Hippocampal formation (tissue), 2 donors: ENCODE measurements around the gene PLP1.
"Not testable (repeated sequence)": the region's sequence is repeated elsewhere in the genome, so short reads cannot be mapped to it uniquely, and the experiment has no call there.

Experiments
- DNase-seq, 2 donors: peaks; one replicate each; lab custom pipeline; 2025; lab: John Stamatoyannopoulos, UW

PLP1 gene

DNA sequence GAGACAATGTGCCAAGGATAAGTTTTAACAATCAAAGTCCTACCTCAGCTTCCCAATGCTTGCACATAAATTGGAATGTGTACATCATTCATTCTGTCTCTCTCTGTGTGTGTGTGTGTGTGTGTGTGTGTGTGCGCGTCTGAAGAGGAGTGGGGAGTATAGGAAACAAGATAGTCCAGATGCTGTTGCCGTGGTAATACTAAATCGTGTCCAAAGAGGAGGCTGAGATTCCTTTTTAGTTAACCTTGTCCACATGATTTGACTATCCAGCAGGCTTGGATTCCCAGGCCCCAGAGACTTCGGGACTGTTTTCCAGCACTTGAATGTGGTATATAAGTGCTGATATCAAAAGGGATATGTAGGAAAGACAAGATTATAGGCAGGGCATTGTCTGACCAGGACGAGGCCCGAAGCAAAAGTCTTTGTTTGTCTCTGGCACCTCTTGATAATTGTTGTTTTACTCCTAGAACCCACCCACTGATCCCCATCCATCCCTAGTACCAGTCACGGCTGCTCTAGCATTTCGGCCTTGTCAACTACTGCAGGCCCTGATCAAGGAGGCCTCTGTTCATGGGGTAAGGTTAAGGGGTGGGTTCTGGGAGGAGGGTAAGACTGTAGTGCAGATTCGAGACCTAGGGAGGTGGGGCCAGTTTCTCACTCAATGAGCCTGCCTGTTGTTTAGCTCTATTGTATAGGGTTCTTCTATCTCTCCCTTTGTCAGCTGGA is 3.9 kb downstream of the PLP1 start:
- DNase-seq: peak; percentile 70 to 93

DNA sequence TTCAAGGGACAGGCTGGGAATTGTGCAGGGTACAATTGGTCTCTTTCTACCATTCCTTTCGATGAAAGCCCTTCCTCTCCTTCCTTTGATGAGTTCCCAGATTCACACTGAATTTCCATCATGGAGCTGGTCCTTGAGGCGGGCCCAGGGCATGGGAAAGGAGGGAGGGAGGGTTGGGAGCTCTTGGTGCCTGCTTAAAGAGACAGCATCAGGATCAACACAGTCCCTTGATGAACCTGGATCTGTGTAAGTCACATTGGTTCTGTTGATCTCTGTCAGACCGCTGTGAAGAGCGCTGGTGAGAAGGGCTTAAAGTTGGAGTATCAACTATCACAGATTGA is 4.4 kb downstream of the PLP1 start:
- peak in 1 of 2 donors; percentile 70 for DNase-seq

DNA sequence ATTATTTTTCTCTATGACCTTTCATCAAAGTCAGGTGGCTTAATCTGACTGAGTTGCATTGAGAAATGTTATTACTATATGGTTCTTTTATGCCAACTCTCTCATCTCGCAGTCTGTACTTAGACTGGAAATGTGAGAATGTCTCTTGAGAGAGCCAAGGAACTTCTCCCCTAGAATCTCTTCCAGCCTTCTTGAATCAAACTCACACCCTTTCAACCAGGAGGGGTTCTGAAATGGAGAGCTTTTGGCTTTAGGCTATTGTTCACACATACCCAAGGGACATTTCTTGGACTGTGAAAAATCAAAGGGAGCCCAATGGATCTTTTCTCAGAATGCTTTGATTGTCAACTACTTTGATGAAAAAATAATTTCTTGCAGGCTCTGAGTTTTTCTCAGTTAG is 5.1 kb downstream of the PLP1 start:
- no peak for DNase-seq

GRCh38 chrX:103782640-103783039 is 6.0 kb downstream of the PLP1 start:
- DNase-seq: peak; percentile 57 to 74

GRCh38 chrX:103783196-103783595 is 6.6 kb downstream of the PLP1 start:
- no peak for DNase-seq

- DNase-seq: no peak
These were observed 7.3 kb downstream of the PLP1 start for GRCh38 chrX:103783971-103784370.

DNA sequence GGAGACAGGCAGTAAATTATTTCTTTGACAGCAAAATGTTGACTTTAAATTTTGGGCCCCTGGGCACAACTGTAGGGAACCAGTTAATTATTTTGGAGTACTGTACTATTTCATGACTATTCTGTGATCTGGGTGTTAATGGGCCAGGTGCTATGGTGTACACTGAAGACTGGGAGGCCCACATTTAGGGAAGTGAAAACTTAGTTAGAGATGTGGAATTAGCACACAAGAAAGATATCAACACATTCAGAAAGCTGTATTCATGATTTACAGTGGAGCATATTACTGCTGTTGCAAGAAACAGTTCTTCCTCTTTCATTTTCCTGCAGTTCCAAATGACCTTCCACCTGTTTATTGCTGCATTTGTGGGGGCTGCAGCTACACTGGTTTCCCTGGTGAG is 12.4 kb downstream of the PLP1 start:
- DNase-seq: no peak

DNA sequence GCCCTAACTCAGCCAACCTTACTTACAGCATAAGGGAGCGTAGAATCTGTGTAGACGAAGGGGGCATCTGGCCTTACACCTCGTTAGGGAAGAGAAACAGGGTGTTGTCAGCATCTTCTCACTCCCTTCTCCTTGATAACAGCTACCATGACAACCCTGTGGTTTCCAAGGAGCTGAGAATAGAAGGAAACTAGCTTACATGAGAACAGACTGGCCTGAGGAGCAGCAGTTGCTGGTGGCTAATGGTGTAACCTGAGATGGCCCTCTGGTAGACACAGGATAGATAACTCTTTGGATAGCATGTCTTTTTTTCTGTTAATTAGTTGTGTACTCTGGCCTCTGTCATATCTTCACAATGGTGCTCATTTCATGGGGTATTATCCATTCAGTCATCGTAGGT is 14.6 kb downstream of the PLP1 start:
- no peak for DNase-seq

- DNase-seq: no peak
These were observed 15.3 kb downstream of the PLP1 start for GRCh38 chrX:103791826-103792485.

DNA sequence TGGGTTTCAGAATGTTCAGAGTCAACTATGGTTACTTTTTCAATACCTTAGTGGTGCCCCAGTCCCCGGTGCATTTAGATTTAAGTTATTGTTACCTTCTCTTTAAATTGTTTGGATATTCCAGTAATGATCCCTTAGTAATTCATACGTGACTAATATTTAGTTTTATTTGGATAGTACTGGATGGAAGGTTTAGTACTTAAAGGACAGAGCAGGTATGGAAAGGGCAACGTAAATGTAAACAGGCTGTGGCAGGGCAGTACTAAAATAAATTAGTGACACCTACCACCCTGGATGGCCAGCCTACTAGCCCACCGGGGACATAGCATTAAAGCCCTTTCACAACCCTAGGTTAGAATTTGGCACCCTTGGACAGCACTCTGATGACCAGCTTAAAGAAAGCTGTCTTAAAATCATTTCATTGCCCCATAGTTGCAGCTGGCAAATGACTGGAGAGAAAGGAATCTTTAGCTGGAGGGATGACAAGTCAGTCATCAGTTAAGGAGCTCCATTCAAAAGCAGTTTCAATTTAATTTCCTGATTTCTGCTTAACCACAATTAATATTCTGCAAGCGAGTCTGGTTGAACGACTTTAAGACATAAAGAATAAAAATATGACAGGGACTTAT is 16.4 kb downstream of the PLP1 start:
- no peak for DNase-seq

DNA sequence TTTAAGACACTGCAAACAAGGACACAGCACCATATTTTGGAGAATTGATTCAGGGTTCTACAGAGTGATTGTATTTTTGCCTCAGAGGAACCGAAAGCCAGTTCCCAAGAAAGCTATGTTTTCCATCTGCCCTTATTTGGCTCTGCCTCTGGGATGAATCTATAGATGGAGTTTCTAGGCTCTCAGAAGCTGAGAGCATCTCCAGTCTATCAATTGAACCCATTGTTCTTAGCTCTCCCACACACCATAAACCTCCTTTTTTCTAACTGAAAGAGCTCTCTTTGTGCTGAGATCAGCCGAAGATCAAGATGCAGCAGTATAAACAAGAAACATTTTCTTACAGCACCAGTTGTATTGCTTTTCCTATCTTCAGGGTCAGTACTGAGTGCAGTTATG is 16.9 kb downstream of the PLP1 start:
- DNase-seq: peak in 1 of 2 donors; percentile 80

- DNase-seq: no peak
These were observed 17.5 kb downstream of the PLP1 start for GRCh38 chrX:103794119-103794518.

GRCh38 chrX:103797691-103798090 is 21.1 kb downstream of the PLP1 start:
- no peak for DNase-seq

- no peak for DNase-seq
These were observed 23.7 kb downstream of the PLP1 start for GRCh38 chrX:103800318-103800717.

DNA sequence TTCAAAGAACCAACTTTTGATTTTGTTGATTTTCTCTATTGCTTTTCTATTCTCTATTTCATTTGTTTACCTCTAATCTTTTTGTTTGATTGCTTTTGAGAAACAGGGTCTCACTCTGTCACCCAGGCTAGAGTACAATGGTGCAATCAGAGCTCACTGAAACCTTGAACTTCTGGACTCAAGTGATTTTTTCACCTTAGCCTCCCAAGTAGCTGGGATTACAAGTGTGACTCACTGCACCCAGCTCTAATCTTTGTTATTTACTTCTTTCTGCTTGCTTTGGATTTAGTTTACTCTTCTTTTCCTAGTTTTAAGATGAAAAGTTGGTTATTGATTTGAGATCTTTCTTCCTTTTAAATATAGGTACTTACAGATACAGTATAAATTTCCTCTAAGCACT is 29.2 kb downstream of the PLP1 start:
- no peak for DNase-seq

DNA sequence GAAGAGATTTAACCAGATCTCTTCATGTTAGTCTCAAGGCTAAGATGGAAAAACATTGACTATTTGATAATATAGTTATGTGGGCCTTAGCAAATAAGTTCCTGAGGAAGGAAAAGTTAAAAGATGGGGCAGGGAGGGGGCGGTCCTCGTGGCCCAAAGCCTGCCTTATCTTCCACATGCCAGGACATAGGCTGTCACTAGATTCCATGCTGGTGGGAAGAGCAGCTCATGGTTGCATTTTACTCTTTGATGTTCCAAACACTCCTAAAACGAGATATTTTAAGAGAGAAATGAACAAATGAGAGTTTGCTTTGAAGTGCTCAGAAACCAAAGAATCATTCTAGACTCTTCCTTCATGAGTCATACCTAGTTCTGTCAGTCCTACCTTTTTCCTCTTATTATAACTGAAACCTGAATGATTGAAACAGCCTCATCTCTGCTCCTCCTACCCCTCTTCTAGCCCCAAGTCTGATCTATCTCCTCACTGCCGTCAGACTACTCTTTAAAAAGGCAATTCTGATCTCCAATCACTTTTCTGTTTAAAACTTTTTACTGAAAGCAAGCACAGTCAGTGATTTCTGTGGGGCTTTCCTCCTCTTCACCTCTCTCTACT is 30.3 kb downstream of the PLP1 start:
- no peak for DNase-seq

DNA sequence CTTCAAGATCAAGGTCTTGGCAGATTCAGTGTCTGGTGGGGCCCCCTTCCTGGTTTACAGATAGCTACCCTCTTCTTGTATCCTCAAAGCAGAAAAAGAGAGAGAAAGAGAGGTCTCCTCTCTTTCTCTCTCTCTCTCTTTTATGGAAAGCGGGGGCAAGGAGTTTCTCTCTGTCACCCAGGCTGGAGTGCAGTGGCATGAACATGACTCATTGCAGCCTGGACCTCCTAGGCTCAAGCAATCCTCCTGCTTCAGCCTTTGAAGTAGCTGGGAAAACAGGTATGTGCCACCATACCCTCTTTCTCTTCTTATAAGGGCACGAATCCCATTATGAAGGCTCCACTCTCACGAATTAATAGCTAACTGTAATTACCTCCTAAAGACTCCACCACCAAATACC is 35.2 kb downstream of the PLP1 start:
- no peak for DNase-seq

GRCh38 chrX:103817101-103817500 is 40.5 kb downstream of the PLP1 start:
- DNase-seq: not testable (repeated sequence)

DNA sequence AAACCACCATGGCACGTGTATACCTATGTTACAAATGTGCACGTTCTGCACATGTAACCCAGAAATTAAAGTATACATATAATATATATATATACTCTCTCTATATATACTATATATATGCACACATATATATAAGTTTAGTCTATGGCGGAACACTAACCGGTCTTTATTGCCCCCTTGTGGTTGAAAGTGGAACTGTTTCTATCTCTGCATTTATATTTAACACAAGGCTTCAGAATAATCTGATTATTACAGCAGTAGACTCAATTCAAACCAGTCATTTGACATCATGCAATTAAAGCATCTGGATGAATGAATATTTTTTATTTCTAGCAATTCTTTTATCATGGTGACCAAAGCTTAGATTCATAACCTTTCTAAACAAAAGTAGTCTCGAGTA is 40.9 kb downstream of the PLP1 start:
- DNase-seq: peak in 1 of 2 donors; percentile 62

DNA sequence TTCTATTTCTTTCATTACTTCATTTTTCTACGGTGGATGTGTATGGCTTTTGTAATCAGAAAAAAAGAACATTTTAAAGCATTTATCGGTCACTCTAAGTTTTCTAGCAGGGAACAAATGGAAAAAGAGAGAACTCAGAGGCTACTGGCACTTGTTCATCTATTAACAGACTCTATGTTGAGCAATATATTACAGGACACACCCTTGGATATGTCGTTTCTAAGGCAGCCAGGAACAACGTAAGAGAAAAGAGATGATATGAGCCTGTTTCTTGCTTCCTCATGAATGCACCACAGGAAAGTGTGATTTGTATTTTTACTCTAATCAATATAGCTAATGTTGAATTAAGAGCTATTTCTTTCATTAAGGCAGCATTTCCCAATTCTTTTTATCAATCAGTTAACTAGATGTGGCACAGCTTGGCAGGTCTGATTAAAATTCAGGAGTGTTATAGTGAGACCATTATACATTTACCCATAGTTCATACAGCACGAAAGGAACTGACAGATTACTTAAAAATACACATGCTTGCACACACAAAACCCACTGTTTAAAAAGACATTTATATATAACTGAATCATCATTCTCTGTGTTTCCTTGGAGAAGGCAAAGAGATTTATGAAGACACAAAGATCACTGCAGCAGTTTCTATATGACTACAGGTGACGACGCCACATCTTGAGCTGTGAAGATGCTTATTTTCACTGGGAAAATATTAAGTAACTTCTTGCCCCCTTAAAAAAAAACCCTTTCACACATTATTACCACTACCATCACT is 42.4 kb downstream of the PLP1 start:
- no peak for DNase-seq

- not testable (repeated sequence) for DNase-seq
These were observed 44.2 kb downstream of the PLP1 start for GRCh38 chrX:103820802-103821201.

DNA sequence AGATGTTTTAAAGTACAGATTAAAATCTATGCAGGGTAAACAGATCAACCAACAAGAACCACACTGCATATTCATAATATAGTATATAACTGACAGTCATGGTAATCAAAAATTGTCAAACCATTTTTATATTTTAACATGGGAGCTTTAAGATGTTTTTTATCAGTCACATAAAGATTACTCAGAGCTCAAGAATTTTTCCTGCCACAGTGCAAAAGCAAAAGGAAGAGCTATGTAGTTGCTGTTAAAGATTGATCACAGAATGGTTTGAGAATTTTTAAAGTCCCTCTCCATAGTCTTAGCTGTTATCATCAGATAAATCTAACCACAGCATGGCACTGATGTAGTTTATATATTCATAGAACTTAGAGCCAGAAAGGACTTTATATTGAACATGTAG is 47.0 kb downstream of the PLP1 start:
- DNase-seq: no peak
